Mucosa of descending colon (tissue), 3 donors: ENCODE results near the gene TCF7L2. TPM values are rescaled to one million over a fixed set of nuclear protein-coding genes. Genes with fewer than 3 reads are reported as not detected.

Source experiments
- ATAC-seq: fragments of 200-7000 bp; cut with Tn5 transposase; one replicate; pipeline ENCODE4 v1.9.1; 2020; ENCODE audit warnings: mild to moderate bottlenecking, moderate library complexity
- DNase-seq, 3 donors: peaks; one replicate each; pipeline ENCODE4 v3.0.0-alpha.2; 2020
- H3K36me3 ChIP-seq: fragments of 200-600 bp; one replicate; pipeline ENCODE4 v1.8.0; 2021; ENCODE audit warnings: low read depth, mild to moderate bottlenecking
- H3K4me1 ChIP-seq: fragments of 200-600 bp; one replicate; pipeline ENCODE4 v1.8.0; 2021; ENCODE audit warnings: low read depth, mild to moderate bottlenecking
- H3K4me3 ChIP-seq: fragments of 200-600 bp; one replicate; pipeline ENCODE4 v1.8.0; 2021; ENCODE audit warnings: mild to moderate bottlenecking
- H3K9me3 ChIP-seq: fragments of 200-600 bp; one replicate; pipeline ENCODE4 v1.8.0; 2021; ENCODE audit warnings: mild to moderate bottlenecking
- CTCF ChIP-seq: fragments of 200-600 bp; IDR thresholded peaks from one replicate; pipeline ENCODE4 v1.8.0; 2022; ENCODE audit warnings: antibody characterized with exemption, mild to moderate bottlenecking
- intact Hi-C, 2 donors: fragments of 100-400 bp; cut with DNase I in 1 of 2; cut with micrococcal nuclease in 1 of 2; formaldehyde crosslinking; loops; one replicate each; pipeline versions ENCODE4 v1.11.0 to v1.11.1; 2022; cut with DNase I, micrococcal nuclease
- total RNA-seq, 3 donors: library from RNA; stranded (reverse); fragmentation: NEBNext Ultra II Directional in 2 of 3; extraction: Animal tissue kit (Norgen Biotek cat#: 25700) in 2 of 3; gene quantifications; one replicate each; pipeline versions ENCODE4 v1.2.1 to v1.2.4, GENCODE V29; 2021 to 2023
- donor health status: DM: no; HTN: no; CAD: no; lungs with moderate emphysema.
- donor health status: DM: no; HTN: no; CAD: no.
- donor health status: DM: no; HTN: yes; CAD: no.

TCF7L2 gene
- total RNA-seq, 3 donors from 2014 or later = 99.6 to 182 (median 102) TPM

- no peaks in the 10 kb centered on the region for H3K4me1 ChIP-seq
Measured at GRCh38 chr10:113159563-113159962, 209.5 kb downstream of the TCF7L2 start.

GRCh38 chr10:113160641-113161040 is 210.6 kb downstream of the TCF7L2 start:
- no peak for ATAC-seq
- Histone ChIP-seq H3K4me3 (no peak overlapping the region), H3K36me3 (no peaks in the 10 kb centered on the region), H3K4me1 (no peaks in the 10 kb centered on the region), H3K9me3 (no peaks in the 10 kb centered on the region)
- intact Hi-C loops = no loop called here
- DNase-seq = no peak
- no peak for TF ChIP-seq CTCF

More at GRCh38 chr10:113159563-113159962, 209.5 kb downstream of the TCF7L2 start:
- DNase-seq (no peak), ATAC-seq (no peak)
- Histone ChIP-seq H3K36me3 (no peaks in the 10 kb centered on the region), H3K4me3 (no peak overlapping the region), H3K9me3 (no peaks in the 10 kb centered on the region)
- intact Hi-C loops = no loop called here
- TF ChIP-seq CTCF = no peak

- TF ChIP-seq CTCF = no peak
- ATAC-seq = no peak
- DNase-seq = no peak
- H3K4me3 ChIP-seq = no peak overlapping the region
- no peaks in the 10 kb centered on the region for H3K9me3 ChIP-seq
- no peaks in the 10 kb centered on the region for H3K4me1 ChIP-seq
- no peaks in the 10 kb centered on the region for H3K36me3 ChIP-seq
- intact Hi-C loops = no loop called here
Measured at GRCh38 chr10:113161066-113161465, 211.0 kb downstream of the TCF7L2 start.

- TF ChIP-seq CTCF = no peak
- no peak for ATAC-seq
- Histone ChIP-seq H3K4me3 (no peak overlapping the region), H3K36me3 (no peaks in the 10 kb centered on the region), H3K9me3 (no peaks in the 10 kb centered on the region), H3K4me1 (no peaks in the 10 kb centered on the region)
- intact Hi-C loops = no loop called here
- no peak for DNase-seq
Measured at GRCh38 chr10:113162960-113163359, 212.9 kb downstream of the TCF7L2 start.

GRCh38 chr10:113165673-113166072 is 215.6 kb downstream of the TCF7L2 start:
- Histone ChIP-seq H3K4me3 (no peak overlapping the region), H3K4me1 (no peaks in the 10 kb centered on the region), H3K9me3 (no peaks in the 10 kb centered on the region), H3K36me3 (no peaks in the 10 kb centered on the region)
- no peak for DNase-seq
- no peak for TF ChIP-seq CTCF
- ATAC-seq = no peak
- intact Hi-C loops = no loop called here

GRCh38 chr10:113167702-113168101 is 217.7 kb downstream of the TCF7L2 start:
- TF ChIP-seq CTCF = no peak
- no peaks in the 10 kb centered on the region for H3K4me1 ChIP-seq
- H3K36me3 ChIP-seq = no peaks in the 10 kb centered on the region
- ATAC-seq (no peak), DNase-seq (no peak)
- intact Hi-C loops = no loop called here
- no peak overlapping the region for H3K4me3 ChIP-seq
- no peaks in the 10 kb centered on the region for H3K9me3 ChIP-seq
